HG03060 (cell line): ENCODE measurements around the gene C2CD4B.

Experiments used
- ATAC-seq: cut with Tn5 transposase; IDR thresholded peaks from one replicate; pipeline ENCODE4 v1.9.1; 2021; ENCODE audit warnings: low read depth, moderate number of reproducible peaks; ENCODE audit not compliant: unreplicated experiment

Gene C2CD4B

DNA sequence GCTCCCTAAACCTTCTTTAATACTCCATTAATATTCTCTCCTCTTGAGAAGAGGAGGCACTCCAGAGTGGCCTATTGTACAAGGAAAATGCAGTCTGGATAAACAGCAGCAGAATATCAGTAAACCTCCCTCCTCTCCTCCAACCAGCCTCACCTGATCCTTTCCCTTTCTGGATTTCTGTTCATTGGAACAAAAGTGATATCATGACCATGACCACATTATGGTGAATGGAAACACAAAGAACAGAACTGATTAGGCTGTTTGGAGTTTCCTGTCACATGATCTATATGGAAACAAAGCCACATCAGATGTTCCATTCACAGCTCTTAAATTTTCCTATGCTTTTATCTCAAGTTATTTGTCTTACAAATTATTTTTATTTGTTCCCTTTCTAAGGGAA, 14.6 kb downstream of the C2CD4B start:
- no peak for ATAC-seq

GRCh38 chr15:62149729-62150128, 15.4 kb downstream of the C2CD4B start:
- no peak for ATAC-seq

- no peak for ATAC-seq
Observed at GRCh38 chr15:62147551-62147950, 17.5 kb downstream of the C2CD4B start.

- ATAC-seq = no peak
Observed at GRCh38 chr15:62147149-62147548, 17.9 kb downstream of the C2CD4B start.

DNA sequence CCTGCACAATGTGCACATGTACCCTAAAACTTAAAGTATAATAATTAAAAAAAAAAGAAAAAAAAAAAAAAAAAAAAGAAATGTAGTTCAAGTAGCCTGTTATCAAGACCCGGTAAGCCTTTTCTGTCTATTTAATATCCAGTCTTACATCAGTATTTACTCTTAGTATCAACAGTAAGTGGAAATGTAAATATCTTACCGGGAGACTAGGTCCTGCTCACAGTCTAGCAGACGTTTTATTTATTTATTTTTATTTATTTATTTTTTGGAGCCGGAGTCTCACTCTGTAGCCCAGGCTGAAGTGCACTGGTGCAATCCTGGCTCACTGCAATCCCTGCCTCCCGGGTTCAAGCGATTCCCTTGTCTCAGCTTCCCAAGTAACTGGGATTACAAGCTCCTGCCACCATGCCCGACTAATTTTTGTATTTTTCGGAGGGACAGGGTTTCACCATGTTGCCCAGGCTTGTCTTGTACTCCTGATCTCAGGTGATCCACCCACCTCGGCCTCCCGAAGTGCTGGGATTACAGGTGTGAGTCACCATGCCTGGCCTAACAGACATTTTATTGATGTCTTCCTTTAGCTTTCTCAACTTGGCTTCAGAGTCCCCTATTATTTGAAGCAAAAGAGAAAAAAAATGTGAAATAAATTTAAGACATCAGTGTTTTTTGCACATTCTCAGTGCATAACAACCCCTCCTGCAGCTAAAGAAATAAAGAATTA, 19.9 kb downstream of the C2CD4B start:
- no peak for ATAC-seq

- no peak for ATAC-seq
Observed at GRCh38 chr15:62142736-62143135, 22.3 kb downstream of the C2CD4B start.

DNA sequence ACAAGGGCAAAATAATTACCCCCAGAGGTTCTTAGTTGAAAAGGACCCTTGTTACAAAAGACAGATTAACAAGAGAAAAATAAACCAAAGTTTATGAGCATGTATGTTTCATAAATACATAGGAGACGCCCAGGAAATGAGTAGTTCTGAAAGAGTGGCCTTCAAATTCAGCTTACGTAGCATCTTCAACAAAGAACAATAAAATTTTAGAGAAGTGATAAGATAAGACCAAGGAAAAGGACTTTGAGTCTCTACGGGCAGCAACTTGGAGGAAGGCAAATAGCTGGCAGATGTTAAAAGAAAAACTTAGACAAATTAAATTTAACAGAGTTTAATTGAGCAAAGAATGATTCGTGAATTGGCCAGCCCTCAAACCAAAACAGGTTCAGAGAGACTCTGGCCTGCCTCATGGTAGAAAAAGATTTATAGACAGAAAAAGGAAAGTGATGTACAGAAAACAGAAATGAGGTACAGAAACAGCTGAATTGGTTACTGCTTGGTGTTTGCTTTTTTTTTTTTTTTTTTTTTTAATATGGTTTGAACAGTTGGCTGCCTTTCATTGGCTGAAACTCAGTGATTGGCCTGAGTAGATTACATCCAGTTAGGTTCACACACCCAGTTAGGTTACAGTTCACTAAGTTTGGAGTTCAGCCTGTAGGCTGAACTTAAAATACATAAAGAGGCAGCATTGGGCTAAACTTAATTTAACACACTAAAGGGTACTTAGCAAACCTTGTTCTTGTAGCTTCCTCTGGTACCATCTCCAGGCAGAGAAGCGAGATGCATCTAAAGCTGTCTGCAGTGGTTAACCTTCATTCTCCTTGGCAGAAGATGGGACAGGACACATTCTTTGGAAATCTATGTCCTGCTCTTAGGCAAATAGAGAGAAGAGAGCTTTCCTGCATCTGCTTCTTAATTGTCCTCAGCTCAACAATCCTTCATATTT, 23.2 kb downstream of the C2CD4B start:
- ATAC-seq = no peak

DNA sequence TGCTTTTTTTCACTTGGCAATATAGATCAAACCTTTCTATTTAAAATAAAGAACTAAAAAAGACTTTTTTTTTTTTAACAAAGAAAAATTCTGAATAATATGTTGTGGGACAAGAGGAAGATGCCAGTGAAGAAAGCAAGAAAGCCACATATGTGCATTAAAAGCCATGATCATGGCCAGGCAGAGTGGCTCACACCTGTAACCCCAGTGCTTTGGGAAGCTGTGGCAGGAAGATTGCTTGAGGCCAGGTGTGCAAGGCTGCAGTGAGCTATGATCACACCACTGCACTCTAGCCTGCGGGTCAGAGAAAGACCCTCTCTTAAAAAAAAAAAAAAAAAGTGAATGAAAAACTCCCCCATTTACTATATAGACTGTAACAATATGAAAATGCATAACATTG, 23.9 kb downstream of the C2CD4B start:
- no peak for ATAC-seq

- ATAC-seq = no peak
Observed at GRCh38 chr15:62138124-62138523, 27.0 kb downstream of the C2CD4B start.

GRCh38 chr15:62136911-62137865, 27.9 kb downstream of the C2CD4B start:
- no peak for ATAC-seq

DNA sequence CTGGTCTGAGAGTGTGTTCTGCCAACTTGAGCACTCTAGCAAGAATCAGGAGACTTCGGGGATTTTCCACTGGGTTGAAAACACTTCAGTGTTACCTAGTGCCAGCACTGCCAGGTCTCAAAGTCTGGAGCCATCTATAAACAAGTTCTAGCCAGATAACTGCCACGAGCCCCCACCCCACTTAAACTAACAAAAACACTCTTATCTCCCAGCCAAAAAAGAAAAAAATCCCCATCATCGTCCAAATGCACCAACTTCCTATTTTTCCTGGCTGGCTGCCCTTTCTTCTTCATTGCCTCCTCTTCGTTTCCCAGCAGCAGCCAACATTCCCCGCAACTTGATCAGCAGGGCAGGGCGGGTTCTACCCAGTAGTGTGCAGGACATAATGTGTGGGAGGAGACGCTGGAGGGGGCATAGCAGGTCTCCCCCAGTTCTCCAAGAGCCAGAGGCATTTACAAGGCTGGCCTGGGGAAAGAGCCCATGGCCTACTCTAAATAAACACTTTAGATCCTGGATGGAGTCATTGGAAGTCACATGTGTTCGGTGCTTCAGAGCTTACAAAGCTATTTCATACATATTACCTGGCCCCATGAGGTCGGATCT, 29.5 kb downstream of the C2CD4B start:
- ATAC-seq = no peak

GRCh38 chr15:62133141-62133540, 31.9 kb downstream of the C2CD4B start:
- ATAC-seq = no peak

GRCh38 chr15:62128916-62129315, 36.2 kb downstream of the C2CD4B start:
- no peak for ATAC-seq

GRCh38 chr15:62126364-62126763, 38.7 kb downstream of the C2CD4B start:
- no peak for ATAC-seq

GRCh38 chr15:62125773-62126172, 39.3 kb downstream of the C2CD4B start:
- no peak for ATAC-seq

DNA sequence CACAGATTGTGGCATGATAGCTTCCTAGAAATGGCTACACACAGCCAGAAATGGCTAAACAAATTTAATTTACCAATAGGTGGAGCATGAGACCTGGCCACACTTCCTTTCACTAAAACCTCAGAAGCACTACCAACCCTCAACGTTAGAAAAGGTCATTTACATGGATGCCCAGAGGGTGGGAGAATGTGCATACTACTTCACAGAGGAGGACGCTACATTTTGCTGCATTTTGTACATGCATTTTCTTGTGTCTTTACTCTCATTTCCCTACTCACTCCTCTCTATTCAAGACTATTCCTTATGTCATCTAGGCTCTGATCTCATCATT, 40.1 kb downstream of the C2CD4B start:
- no peak for ATAC-seq

DNA sequence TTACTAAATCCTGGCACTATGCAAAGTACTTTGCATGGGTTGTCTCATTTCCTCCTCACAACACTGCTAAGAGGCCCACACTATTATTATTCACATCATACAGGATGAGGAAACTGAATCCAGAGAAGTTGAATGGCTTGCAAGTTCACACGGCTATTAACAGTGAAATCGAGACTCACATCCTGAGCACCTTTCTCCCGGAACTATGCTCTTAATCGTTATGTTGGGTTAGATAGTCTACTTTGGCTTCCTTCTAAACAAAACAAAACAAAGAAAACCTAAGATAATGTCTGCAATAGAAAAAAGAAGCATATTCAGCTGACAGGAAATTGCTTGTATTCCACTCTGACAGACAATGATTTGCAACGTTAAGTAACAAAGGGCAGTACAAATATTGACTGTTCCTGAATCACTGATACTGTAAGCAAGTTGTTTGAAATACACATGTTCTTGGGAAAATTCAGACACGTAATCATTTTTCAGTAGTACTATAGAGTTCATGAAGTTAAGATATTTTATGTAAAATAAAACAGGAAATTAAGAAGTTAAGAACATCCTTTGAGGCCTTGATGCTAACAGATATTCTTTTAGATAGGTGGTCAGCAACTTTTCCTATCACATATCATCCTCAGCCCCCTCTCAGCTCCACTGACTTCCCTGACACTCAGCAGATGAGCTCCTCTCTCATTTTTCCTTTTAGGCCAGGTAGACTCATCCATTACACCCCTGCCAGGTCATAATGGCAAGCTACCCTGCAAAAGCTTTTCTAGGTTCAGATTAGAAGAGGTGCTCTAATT, 40.7 kb downstream of the C2CD4B start:
- no peak for ATAC-seq

DNA sequence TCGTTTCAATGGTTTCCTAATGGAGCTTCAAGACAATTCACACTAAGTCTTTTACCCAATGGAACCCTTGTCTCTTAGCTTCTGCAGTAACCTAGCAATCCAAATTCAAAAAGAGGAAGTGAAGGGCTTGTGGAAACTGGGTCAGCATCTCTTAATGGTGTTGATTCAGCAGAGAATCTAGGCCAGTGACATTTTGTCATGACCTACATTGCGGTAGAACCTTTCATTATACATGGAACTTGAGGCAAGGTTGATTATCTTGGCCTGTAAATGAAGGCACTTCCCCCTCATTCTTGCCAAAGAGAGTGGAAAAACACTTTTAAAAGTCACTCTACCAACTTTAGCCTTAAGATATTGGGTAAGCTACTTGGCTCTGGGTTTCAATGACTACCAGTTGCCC, 42.8 kb downstream of the C2CD4B start:
- ATAC-seq = no peak

GRCh38 chr15:62121273-62122015, 43.6 kb downstream of the C2CD4B start:
- ATAC-seq = no peak
